ENCODE data around the gene SYN1. TPM values are rescaled to one million over a fixed set of nuclear protein-coding genes. Genes with fewer than 3 reads are reported as not detected.

Gene SYN1
- total RNA-seq, 1 experiment from 2014 or later = 11.7 TPM

DNA sequence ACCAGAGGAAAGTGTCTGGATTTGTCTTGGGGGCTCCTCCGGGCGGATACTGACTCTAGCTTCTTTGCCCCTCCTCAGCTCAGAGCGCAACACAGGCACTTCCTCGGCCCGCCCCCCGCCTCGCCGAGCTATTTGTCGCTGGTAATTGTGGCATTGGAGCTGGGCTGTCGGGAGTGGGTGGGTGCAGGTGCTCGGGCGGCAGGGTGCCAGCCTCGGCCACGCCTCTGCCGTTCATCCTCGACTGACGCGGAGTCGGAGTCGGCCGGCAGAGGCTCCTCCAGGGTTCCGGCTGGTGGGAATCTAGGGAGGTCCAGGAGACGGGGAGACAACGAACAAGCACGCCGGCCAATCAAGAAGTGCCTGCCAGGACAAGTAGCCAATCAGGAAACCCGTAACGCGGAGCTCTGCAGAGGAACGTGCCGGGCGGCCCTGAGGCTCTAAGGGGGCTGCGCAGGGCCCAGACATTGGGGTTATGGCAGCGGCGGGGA lies 3.9 kb upstream of the SYN1 start:
- H3K36me3 Mint-ChIP-seq (ENCODE audit: insufficient read depth in 1 of 3, low read depth in 3 of 3) = peaks cover 0 to 11% (median 9%) of the 10 kb centered on the region in 3 experiments; a peak in 4 of 7 replicates
- no peaks in the 10 kb centered on the region for H3K79me2 ChIP-seq (ENCODE audit: insufficient read depth, low read length)
- no peak overlapping the region for H3K4ac ChIP-seq (ENCODE audit: low read depth, low read length)
- TF ChIP-seq, protein P1, sequence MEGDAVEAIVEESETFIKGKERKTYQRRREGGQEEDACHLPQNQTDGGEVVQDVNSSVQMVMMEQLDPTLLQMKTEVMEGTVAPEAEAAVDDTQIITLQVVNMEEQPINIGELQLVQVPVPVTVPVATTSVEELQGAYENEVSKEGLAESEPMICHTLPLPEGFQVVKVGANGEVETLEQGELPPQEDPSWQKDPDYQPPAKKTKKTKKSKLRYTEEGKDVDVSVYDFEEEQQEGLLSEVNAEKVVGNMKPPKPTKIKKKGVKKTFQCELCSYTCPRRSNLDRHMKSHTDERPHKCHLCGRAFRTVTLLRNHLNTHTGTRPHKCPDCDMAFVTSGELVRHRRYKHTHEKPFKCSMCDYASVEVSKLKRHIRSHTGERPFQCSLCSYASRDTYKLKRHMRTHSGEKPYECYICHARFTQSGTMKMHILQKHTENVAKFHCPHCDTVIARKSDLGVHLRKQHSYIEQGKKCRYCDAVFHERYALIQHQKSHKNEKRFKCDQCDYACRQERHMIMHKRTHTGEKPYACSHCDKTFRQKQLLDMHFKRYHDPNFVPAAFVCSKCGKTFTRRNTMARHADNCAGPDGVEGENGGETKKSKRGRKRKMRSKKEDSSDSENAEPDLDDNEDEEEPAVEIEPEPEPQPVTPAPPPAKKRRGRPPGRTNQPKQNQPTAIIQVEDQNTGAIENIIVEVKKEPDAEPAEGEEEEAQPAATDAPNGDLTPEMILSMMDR (conservative IDR thresholded peaks at IDR 0.05) = no peak
- no peaks in the 10 kb centered on the region for H4K20me1 ChIP-seq (ENCODE audit: control insufficient read depth, insufficient read depth, insufficient read length)
- H3K56ac ChIP-seq (ENCODE audit: insufficient read length, low read depth, low read length) = no peak overlapping the region
- H2BK20ac ChIP-seq (ENCODE audit: low read depth, low read length, poor library complexity, severe bottlenecking) = no peak overlapping the region
- H3K4me1 Mint-ChIP-seq = peaks cover 8 to 17% of the 10 kb centered on the region in 2 experiments
- H3K27me3 ChIP-seq (ENCODE audit: insufficient read depth, low read length) = no peaks in the 10 kb centered on the region
- H3K9me3 ChIP-seq (ENCODE audit: control insufficient read depth, low read depth, low read length) = peaks cover 50% of the 10 kb centered on the region
- H2BK15ac ChIP-seq (ENCODE audit: low read depth, low read length) = no peak overlapping the region
- H3K14ac ChIP-seq (ENCODE audit: insufficient read depth, low read length) = no peak overlapping the region
- H3K23ac ChIP-seq (ENCODE audit: insufficient read length, low read depth, low read length) = no peak overlapping the region
- H3K27me3 Mint-ChIP-seq (ENCODE audit: low read depth) = peaks cover 13% of the 10 kb centered on the region
- H4K8ac ChIP-seq (replicated peaks; ENCODE audit: insufficient read length, low read depth, low read length) = no peak overlapping the region
- no peak overlapping the region for H3K18ac ChIP-seq (ENCODE audit: insufficient read length, low read depth, low read length)
- H3T11ph ChIP-seq (ENCODE audit: low read length) = no peak overlapping the region
- H3K9ac ChIP-seq (ENCODE audit: extremely low read depth, insufficient read length, low read length) = no peak overlapping the region
- no peak overlapping the region for H4K5ac ChIP-seq (ENCODE audit: insufficient read length, low read depth, low read length)
- peaks cover 3% of the 10 kb centered on the region; the same call in 1 of the 2 replicates for H3K4me1 ChIP-seq (ENCODE audit: insufficient read depth, low read length)
- H2BK5ac ChIP-seq (ENCODE audit: insufficient read length, low read length) = no peak overlapping the region
- H3K27ac ChIP-seq (ENCODE audit: insufficient read length, low read depth, low read length) = no peak overlapping the region
- H2AK5ac ChIP-seq (ENCODE audit: insufficient read length, low read length) = no peak overlapping the region
- no peak overlapping the region for H2BK120ac ChIP-seq (ENCODE audit: low read depth, low read length, poor library complexity, severe bottlenecking)
- peak overlapping the region; percentile 54 to 70 for H3K4me3 Mint-ChIP-seq
- DNase-seq = peak; percentile 94
- H3K79me1 ChIP-seq (ENCODE audit: insufficient read depth, low read depth, low read length, poor library complexity, severe bottlenecking) = no peaks in the 10 kb centered on the region
- H3K23me2 ChIP-seq (ENCODE audit: insufficient read length, low read depth, low read length, poor library complexity, severe bottlenecking) = peaks cover 3% of the 10 kb centered on the region
- H2BK12ac ChIP-seq (ENCODE audit: insufficient read length, low read depth, low read length) = no peak overlapping the region
- peak overlapping the region in 2 of 3 experiments; percentile 36 to 39; a peak in 1 of 7 replicates for H3K27ac Mint-ChIP-seq
- no peak overlapping the region for H4K91ac ChIP-seq (ENCODE audit: insufficient read length, low read depth, low read length)
- peak overlapping the region; percentile 54 for H3K4me2 ChIP-seq (ENCODE audit: insufficient read depth, insufficient read length, low read length)
- peaks cover 66 to 80% of the 10 kb centered on the region in 2 experiments for H3K9me3 Mint-ChIP-seq
- no CpG with 5 or more reads among the region's 35 CpGs for WGBS (ENCODE audit: extremely low coverage, insufficient read length, low lambda C conversion rate)
- no peak overlapping the region for H2AFZ ChIP-seq (ENCODE audit: low read length)
